Activated T-helper 2 cell treated with anti-CD3 and anti-CD28 coated beads, Interferon-gamma antibody, Interleukin-2, Interleukin-4, amounts not matched to agents 10 μg/mL and 5 μg/mL and 100 μg/mL, durations not matched to agents 14 hours and 24 hours and 36 hours (primary cell): ENCODE data around the gene CRAMP1. TPM values are rescaled to one million over a fixed set of nuclear protein-coding genes. Genes with fewer than 3 reads are reported as not detected.
"Not testable (repeated sequence)": the region's sequence is repeated elsewhere in the genome, so short reads cannot be mapped to it uniquely, and the experiment has no call there.

ENCODE experiments used
- DNase-seq: peaks from one replicate; pipeline ENCODE4 v3.0.0; 2021; ENCODE audit warnings: low spot score
- H3K27ac Mint-ChIP-seq: one replicate; pipeline ENCODE4 v1.8.0; 2021; ENCODE audit warnings: mixed read lengths
- H3K27me3 Mint-ChIP-seq: one replicate; pipeline ENCODE4 v1.8.0; 2021; ENCODE audit warnings: low read depth, mixed read lengths
- H3K36me3 Mint-ChIP-seq: one replicate; pipeline ENCODE4 v1.8.0; 2021; ENCODE audit warnings: low read depth, mixed read lengths
- H3K4me1 Mint-ChIP-seq: one replicate; pipeline ENCODE4 v1.8.0; 2021; ENCODE audit warnings: low read depth, mixed read lengths
- H3K4me3 Mint-ChIP-seq: one replicate; pipeline ENCODE4 v1.8.0; 2021; ENCODE audit warnings: low read depth, mild to moderate bottlenecking, moderate library complexity, mixed read lengths
- H3K9me3 Mint-ChIP-seq: one replicate; pipeline ENCODE4 v1.8.0; 2021; ENCODE audit warnings: mixed read lengths
- intact Hi-C: fragments of 100-400 bp; cut with micrococcal nuclease; formaldehyde crosslinking; loops from one replicate; pipeline ENCODE4 v1.15.1; 2023
- total RNA-seq: library from RNA; stranded (reverse); gene quantifications from 2 replicates; pipeline ENCODE4 v1.2.3, GENCODE V29; 2022

Gene CRAMP1
- total RNA-seq, 1 donor from 2014 or later = 34.3 TPM

GRCh38 chr16:1580956-1581355, 31.2 kb upstream of the CRAMP1 start:
- H3K36me3 Mint-ChIP-seq = no peaks in the 10 kb centered on the region
- no peak overlapping the region for H3K4me3 Mint-ChIP-seq
- H3K9me3 Mint-ChIP-seq = no peaks in the 10 kb centered on the region
- H3K27me3 Mint-ChIP-seq = no peaks in the 10 kb centered on the region
- no peak for DNase-seq
- intact Hi-C loops = no loop called here
- H3K4me1 Mint-ChIP-seq = no peaks in the 10 kb centered on the region
- no peak overlapping the region for H3K27ac Mint-ChIP-seq

- Mint-ChIP-seq H3K4me1 (no peaks in the 10 kb centered on the region), H3K4me3 (no peak overlapping the region), H3K27me3 (no peaks in the 10 kb centered on the region), H3K27ac (no peak overlapping the region), H3K36me3 (no peaks in the 10 kb centered on the region), H3K9me3 (no peaks in the 10 kb centered on the region)
- intact Hi-C loops = no loop called here
- no peak for DNase-seq
These were observed 30.4 kb upstream of the CRAMP1 start for GRCh38 chr16:1581804-1582203.

- DNase-seq = no peak
- Mint-ChIP-seq H3K4me3 (no peak overlapping the region), H3K9me3 (no peaks in the 10 kb centered on the region), H3K27me3 (no peaks in the 10 kb centered on the region), H3K4me1 (no peaks in the 10 kb centered on the region), H3K36me3 (no peaks in the 10 kb centered on the region), H3K27ac (no peak overlapping the region)
- intact Hi-C loops = no loop called here
These were observed 29.0 kb upstream of the CRAMP1 start for GRCh38 chr16:1583180-1583579.

- no peaks in the 10 kb centered on the region for H3K4me1 Mint-ChIP-seq
- no peaks in the 10 kb centered on the region for H3K9me3 Mint-ChIP-seq
- no peak overlapping the region for H3K27ac Mint-ChIP-seq
- H3K4me3 Mint-ChIP-seq = no peak overlapping the region
- H3K27me3 Mint-ChIP-seq = no peaks in the 10 kb centered on the region
- no peaks in the 10 kb centered on the region for H3K36me3 Mint-ChIP-seq
- intact Hi-C loops = no loop called here
- DNase-seq = no peak
These were observed 27.2 kb upstream of the CRAMP1 start for GRCh38 chr16:1584926-1585484.

GRCh38 chr16:1590366-1590765, 21.8 kb upstream of the CRAMP1 start:
- H3K9me3 Mint-ChIP-seq = no peaks in the 10 kb centered on the region
- DNase-seq = no peak
- no peaks in the 10 kb centered on the region for H3K4me1 Mint-ChIP-seq
- intact Hi-C loops = no loop called here
- H3K4me3 Mint-ChIP-seq = no peak overlapping the region
- no peak overlapping the region for H3K27ac Mint-ChIP-seq
- no peaks in the 10 kb centered on the region for H3K27me3 Mint-ChIP-seq
- no peaks in the 10 kb centered on the region for H3K36me3 Mint-ChIP-seq

GRCh38 chr16:1590930-1591705, 21.0 kb upstream of the CRAMP1 start:
- Mint-ChIP-seq H3K36me3 (no peaks in the 10 kb centered on the region), H3K27me3 (no peaks in the 10 kb centered on the region), H3K9me3 (no peaks in the 10 kb centered on the region), H3K4me3 (no peak overlapping the region), H3K27ac (no peak overlapping the region), H3K4me1 (no peaks in the 10 kb centered on the region)
- no peak for DNase-seq
- intact Hi-C loops = no loop called here

- Mint-ChIP-seq H3K36me3 (no peaks in the 10 kb centered on the region), H3K4me1 (no peaks in the 10 kb centered on the region), H3K27me3 (no peaks in the 10 kb centered on the region), H3K27ac (no peak overlapping the region), H3K9me3 (no peaks in the 10 kb centered on the region), H3K4me3 (no peak overlapping the region)
- no peak for DNase-seq
- intact Hi-C loops = no loop called here
These were observed 19.7 kb upstream of the CRAMP1 start for GRCh38 chr16:1592446-1592845.

GRCh38 chr16:1595511-1595910, 16.6 kb upstream of the CRAMP1 start:
- H3K36me3 Mint-ChIP-seq, H3K27ac Mint-ChIP-seq, H3K27me3 Mint-ChIP-seq, H3K4me3 Mint-ChIP-seq, H3K9me3 Mint-ChIP-seq, H3K4me1 Mint-ChIP-seq, intact Hi-C loops, DNase-seq: not testable (repeated sequence)

GRCh38 chr16:1596516-1596915, 15.6 kb upstream of the CRAMP1 start:
- intact Hi-C loops = no loop called here
- no peak for DNase-seq
- H3K4me1 Mint-ChIP-seq = no peaks in the 10 kb centered on the region
- no peaks in the 10 kb centered on the region for H3K9me3 Mint-ChIP-seq
- H3K27me3 Mint-ChIP-seq = no peaks in the 10 kb centered on the region
- no peak overlapping the region for H3K27ac Mint-ChIP-seq
- H3K36me3 Mint-ChIP-seq = no peaks in the 10 kb centered on the region
- no peak overlapping the region for H3K4me3 Mint-ChIP-seq

- Mint-ChIP-seq H3K9me3 (no peaks in the 10 kb centered on the region), H3K27me3 (no peaks in the 10 kb centered on the region), H3K4me1 (no peaks in the 10 kb centered on the region)
These were observed 15.0 kb upstream of the CRAMP1 start for GRCh38 chr16:1597154-1597553.

GRCh38 chr16:1601031-1601430, 11.1 kb upstream of the CRAMP1 start:
- no peaks in the 10 kb centered on the region for H3K27me3 Mint-ChIP-seq
- intact Hi-C loops = no loop called here
- H3K9me3 Mint-ChIP-seq = no peaks in the 10 kb centered on the region
- DNase-seq = no peak
- H3K4me3 Mint-ChIP-seq = no peak overlapping the region
- H3K36me3 Mint-ChIP-seq = no peaks in the 10 kb centered on the region
- H3K4me1 Mint-ChIP-seq = no peaks in the 10 kb centered on the region
- no peak overlapping the region for H3K27ac Mint-ChIP-seq

More at GRCh38 chr16:1597154-1597553, 15.0 kb upstream of the CRAMP1 start:
- no peak for DNase-seq
- no peak overlapping the region for H3K27ac Mint-ChIP-seq
- H3K36me3 Mint-ChIP-seq = no peaks in the 10 kb centered on the region
- intact Hi-C loops = no loop called here
- H3K4me3 Mint-ChIP-seq = no peak overlapping the region

GRCh38 chr16:1601489-1601888, 10.7 kb upstream of the CRAMP1 start:
- DNase-seq = no peak
- Mint-ChIP-seq H3K36me3 (no peaks in the 10 kb centered on the region), H3K4me1 (no peaks in the 10 kb centered on the region), H3K27me3 (no peaks in the 10 kb centered on the region), H3K9me3 (no peaks in the 10 kb centered on the region), H3K27ac (no peak overlapping the region), H3K4me3 (no peak overlapping the region)
- intact Hi-C loops = no loop called here

- no peak overlapping the region for H3K27ac Mint-ChIP-seq
- intact Hi-C loops = no loop called here
- no peaks in the 10 kb centered on the region for H3K4me1 Mint-ChIP-seq
- H3K27me3 Mint-ChIP-seq = no peaks in the 10 kb centered on the region
- H3K9me3 Mint-ChIP-seq = no peaks in the 10 kb centered on the region
- DNase-seq = no peak
- no peak overlapping the region for H3K4me3 Mint-ChIP-seq
- no peaks in the 10 kb centered on the region for H3K36me3 Mint-ChIP-seq
These were observed 9.9 kb upstream of the CRAMP1 start for GRCh38 chr16:1602285-1602684.
